IPS DF 6.9 (cell line): ENCODE results near the gene PRG2.

Experiments
- DNase-seq: peaks from one replicate; pipeline ENCODE4 v3.0.0-alpha.2; 2013; ENCODE audit warnings: low read depth, low spot score
- H3K27ac ChIP-seq: one replicate; pipeline ENCODE4 v1.5.1; 2013; ENCODE audit warnings: low read length, control low read depth
- H3K27me3 ChIP-seq: 2 replicates; pipeline ENCODE4 v1.6.1; 2013; ENCODE audit warnings: mild to moderate bottlenecking, low read length; ENCODE audit not compliant: control insufficient read depth, insufficient read depth
- H3K36me3 ChIP-seq: 2 replicates; pipeline ENCODE4 v1.6.1; 2013; ENCODE audit warnings: low read length; ENCODE audit not compliant: control insufficient read depth, insufficient read depth
- H3K4me1 ChIP-seq: 2 replicates; pipeline ENCODE4 v1.6.1; 2013; ENCODE audit warnings: low read length; ENCODE audit not compliant: control insufficient read depth, insufficient read depth
- H3K4me3 ChIP-seq: 2 replicates; pipeline ENCODE4 v1.5.1; 2013; ENCODE audit warnings: mild to moderate bottlenecking, low read length
- H3K9me3 ChIP-seq: 2 replicates; pipeline ENCODE4 v1.6.1; 2013; ENCODE audit warnings: low read length, inconsistent platforms; ENCODE audit not compliant: control insufficient read depth, insufficient read depth
- WGBS: extraction: QIAGEN DNeasy Blood & Tissue Kit; methylation state at CpG from one replicate; pipeline ENCODE4 v1.1.7; 2013; ENCODE audit warnings: mixed read lengths, missing lambda C conversion rate; ENCODE audit not compliant: insufficient read length, insufficient coverage; 5-methylcytosine and 5-hydroxymethylcytosine counted together

The PRG2 gene

GRCh38 chr11:57358991-57359390 is 31.5 kb downstream of the PRG2 start:
- no CpG with 5 or more reads among the region's 9 CpGs for WGBS

GRCh38 chr11:57358543-57358961 is 31.9 kb downstream of the PRG2 start:
- Histone ChIP-seq H3K9me3 (no peaks in the 10 kb centered on the region), H3K36me3 (no peaks in the 10 kb centered on the region), H3K4me3 (no peak overlapping the region), H3K4me1 (0 out of 2 replicates have a peak, but pooled peaks cover 1% of the 10 kb centered on the region), H3K27ac (no peak overlapping the region), H3K27me3 (no peaks in the 10 kb centered on the region)
- no peak for DNase-seq
- WGBS = no CpG with 5 or more reads among the region's 9 CpGs

More at GRCh38 chr11:57358991-57359390, 31.5 kb downstream of the PRG2 start:
- H3K9me3 ChIP-seq = no peaks in the 10 kb centered on the region
- 0 out of 2 replicates have a peak, but pooled peaks cover 1% of the 10 kb centered on the region for H3K4me1 ChIP-seq
- H3K27me3 ChIP-seq = no peaks in the 10 kb centered on the region
- no peaks in the 10 kb centered on the region for H3K36me3 ChIP-seq
- DNase-seq = no peak
- no peak overlapping the region for H3K27ac ChIP-seq
- H3K4me3 ChIP-seq = no peak overlapping the region

- DNase-seq = no peak
- H3K36me3 ChIP-seq = no peaks in the 10 kb centered on the region
- no peak overlapping the region for H3K4me3 ChIP-seq
- H3K27ac ChIP-seq = no peak overlapping the region
- WGBS = no CpG with 5 or more reads among the region's 6 CpGs
- H3K27me3 ChIP-seq = no peaks in the 10 kb centered on the region
- H3K4me1 ChIP-seq = 0 out of 2 replicates have a peak, but pooled peaks cover 1% of the 10 kb centered on the region
- no peaks in the 10 kb centered on the region for H3K9me3 ChIP-seq
Observed at GRCh38 chr11:57357856-57358255, 32.6 kb downstream of the PRG2 start.

- no peaks in the 10 kb centered on the region for H3K27me3 ChIP-seq
- WGBS = no CpG with 5 or more reads among the region's 3 CpGs
- 0 out of 2 replicates have a peak, but pooled peaks cover 1% of the 10 kb centered on the region for H3K4me1 ChIP-seq
- DNase-seq = no peak
- H3K27ac ChIP-seq = no peak overlapping the region
- no peaks in the 10 kb centered on the region for H3K9me3 ChIP-seq
- no peak overlapping the region for H3K4me3 ChIP-seq
- no peaks in the 10 kb centered on the region for H3K36me3 ChIP-seq
Observed at GRCh38 chr11:57357310-57357709, 33.1 kb downstream of the PRG2 start.

GRCh38 chr11:57356268-57356667 is 34.2 kb downstream of the PRG2 start:
- no peak for DNase-seq

GRCh38 chr11:57354699-57355098 is 35.8 kb downstream of the PRG2 start:
- no peak overlapping the region for H3K27ac ChIP-seq
- no peaks in the 10 kb centered on the region for H3K9me3 ChIP-seq
- no peak for DNase-seq
- 100% methylated on average over 1 of the region's 6 CpGs for WGBS
- no peak overlapping the region for H3K4me3 ChIP-seq
- H3K36me3 ChIP-seq = no peaks in the 10 kb centered on the region
- peaks cover 1% of the 10 kb centered on the region; the same call in 1 of the 2 replicates for H3K4me1 ChIP-seq
- H3K27me3 ChIP-seq = no peaks in the 10 kb centered on the region

More at GRCh38 chr11:57356268-57356667, 34.2 kb downstream of the PRG2 start:
- no peaks in the 10 kb centered on the region for H3K9me3 ChIP-seq
- H3K27me3 ChIP-seq = no peaks in the 10 kb centered on the region
- no CpG with 5 or more reads among the region's 9 CpGs for WGBS
- H3K4me3 ChIP-seq = no peak overlapping the region
- H3K27ac ChIP-seq = no peak overlapping the region
- no peaks in the 10 kb centered on the region for H3K36me3 ChIP-seq
- 0 out of 2 replicates have a peak, but pooled peaks cover 1% of the 10 kb centered on the region for H3K4me1 ChIP-seq

- no CpG with 5 or more reads among the region's 4 CpGs for WGBS
- no peak overlapping the region for H3K27ac ChIP-seq
- no peaks in the 10 kb centered on the region for H3K27me3 ChIP-seq
- no peak overlapping the region for H3K4me3 ChIP-seq
- no peaks in the 10 kb centered on the region for H3K9me3 ChIP-seq
- DNase-seq = no peak
- H3K4me1 ChIP-seq = no peaks in the 10 kb centered on the region; the same call in 1 of the 2 replicates
- no peaks in the 10 kb centered on the region for H3K36me3 ChIP-seq
Observed at GRCh38 chr11:57353852-57354251, 36.6 kb downstream of the PRG2 start.

GRCh38 chr11:57353446-57353845 is 37.0 kb downstream of the PRG2 start:
- no peak overlapping the region for H3K4me3 ChIP-seq
- no peak for DNase-seq
- no peak overlapping the region for H3K27ac ChIP-seq
- no peaks in the 10 kb centered on the region for H3K27me3 ChIP-seq
- H3K4me1 ChIP-seq = no peaks in the 10 kb centered on the region; the same call in 1 of the 2 replicates
- H3K36me3 ChIP-seq = no peaks in the 10 kb centered on the region
- WGBS = no CpG with 5 or more reads among the region's 4 CpGs
- no peaks in the 10 kb centered on the region for H3K9me3 ChIP-seq

GRCh38 chr11:57353036-57353435 is 37.4 kb downstream of the PRG2 start:
- no CpG with 5 or more reads among the region's 5 CpGs for WGBS
- no peak overlapping the region for H3K4me3 ChIP-seq
- H3K36me3 ChIP-seq = no peaks in the 10 kb centered on the region
- DNase-seq = no peak
- H3K27me3 ChIP-seq = no peaks in the 10 kb centered on the region
- H3K9me3 ChIP-seq = no peaks in the 10 kb centered on the region
- no peak overlapping the region for H3K27ac ChIP-seq
- no peaks in the 10 kb centered on the region; the same call in 1 of the 2 replicates for H3K4me1 ChIP-seq

GRCh38 chr11:57349491-57350274 is 40.8 kb downstream of the PRG2 start:
- Histone ChIP-seq H3K36me3 (no peaks in the 10 kb centered on the region), H3K27ac (no peak overlapping the region), H3K4me1 (no peaks in the 10 kb centered on the region; the same call in 1 of the 2 replicates), H3K4me3 (peak overlapping the region; percentile 29; the same call in 1 of the 2 replicates), H3K27me3 (no peaks in the 10 kb centered on the region), H3K9me3 (no peaks in the 10 kb centered on the region)
- no CpG with 5 or more reads among the region's 31 CpGs for WGBS
- peak; percentile 73 for DNase-seq
